Prostate gland (tissue), 2 donors: ENCODE measurements around the gene FAP. TPM values are rescaled to one million over a fixed set of nuclear protein-coding genes. Genes with fewer than 3 reads are reported as not detected.

ENCODE experiments used
- DNase-seq: peaks from one replicate; pipeline ENCODE4 v3.0.0-alpha.2; 2019; ENCODE audit warnings: low spot score
- H3K27ac ChIP-seq, 2 donors: fragments of 200-600 bp; sonication (generic); 2 replicates each; pipeline ENCODE4 v1.5.1; 2017 to 2019
- H3K27me3 ChIP-seq: fragments of 200-600 bp; sonication (generic); replicated peaks from 2 replicates; pipeline ENCODE4 v1.5.1; 2019; ENCODE audit not compliant: insufficient read depth
- H3K36me3 ChIP-seq, 2 donors: fragments of 200-600 bp; sonication (generic); 1 replicate in 1 of 2; 2 replicates in 1 of 2; pipeline versions ENCODE4 v1.5.1 to v1.8.1; 2017 to 2019
- H3K4me1 ChIP-seq: fragments of 200-600 bp; sonication (generic); replicated peaks from 2 replicates; pipeline ENCODE4 v1.5.1; 2019
- H3K4me3 ChIP-seq, 2 donors: fragments of 200-600 bp; sonication (generic); 2 replicates each; pipeline ENCODE4 v1.5.1; 2017 to 2019
- H3K9me3 ChIP-seq: fragments of 200-600 bp; sonication (generic); 2 replicates; pipeline ENCODE4 v1.5.1; 2017
- CTCF ChIP-seq, 4 experiments: fragments of 200-600 bp in 2 of 4; fragments of 450-650 bp in 2 of 4; sonication (generic) in 2 of 4; IDR thresholded peaks; 1 replicate in 3 of 4; 2 replicates in 1 of 4; pipeline ENCODE4 v1.5.1; 2016 to 2019; ENCODE audit warnings: antibody characterized with exemption in 4 of 4, mild to moderate bottlenecking in 2 of 4, moderate library complexity in 2 of 4
- POLR2A ChIP-seq: fragments of 450-650 bp; IDR thresholded peaks from one replicate; pipeline ENCODE4 v1.6.1; 2016; ENCODE audit warnings: antibody characterized with exemption, mild to moderate bottlenecking
- POLR2AphosphoS5 ChIP-seq: sonication (generic); formaldehyde crosslinking; IDR thresholded peaks from one replicate; pipeline ENCODE4 v1.6.1; 2017; ENCODE audit warnings: antibody characterized with exemption
- WGBS: methylation state at CpG from one replicate; pipeline ENCODE4 v1.1.5; 2018; 5-methylcytosine and 5-hydroxymethylcytosine counted together
- intact Hi-C: fragments of 100-400 bp; cut with DNase I; formaldehyde crosslinking; loops from one replicate; pipeline ENCODE4 v1.14.2; 2022
- total RNA-seq, 2 donors: library from RNA; depleted of rRNA; stranded (reverse); fragments of >200 nt; gene quantifications; one replicate each; pipeline ENCODE4 v1.1.0, GENCODE V29; 2016

FAP gene
- total RNA-seq, 2 donors from 2014 or later: 2.0 TPM; not detected in 1

DNA sequence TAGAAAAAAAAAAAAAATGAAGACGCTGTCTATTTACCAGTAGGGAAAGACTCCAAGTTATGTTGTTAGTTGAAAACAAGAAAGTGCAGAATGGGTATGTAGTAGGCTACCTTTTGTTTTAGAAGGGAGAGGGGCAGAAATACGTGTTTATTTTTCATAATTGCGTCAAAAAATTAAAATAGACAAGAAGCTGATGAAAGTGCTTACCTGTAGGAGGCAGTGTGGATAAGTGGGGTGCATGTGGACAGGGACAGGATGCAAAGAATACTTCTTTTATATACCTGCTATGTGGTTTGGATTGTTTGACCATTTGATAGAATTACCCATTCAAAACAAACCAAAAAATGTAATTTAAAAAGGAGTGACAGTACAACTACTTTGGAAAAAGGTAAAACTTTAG lies 88.2 kb downstream of the FAP start:
- no peak for TF ChIP-seq CTCF (IDR thresholded peaks at IDR 0.05)
- no peak for TF ChIP-seq POLR2A
- no peak for TF ChIP-seq POLR2AphosphoS5
- DNase-seq: no peak
- Histone ChIP-seq H3K4me1 (no peaks in the 10 kb centered on the region), H3K4me3 (no peak overlapping the region), H3K27ac (no peak overlapping the region), H3K9me3 (no peaks in the 10 kb centered on the region), H3K27me3 (no peaks in the 10 kb centered on the region), H3K36me3 (no peaks in the 10 kb centered on the region)
- intact Hi-C loops: no loop called here
- WGBS: 81% methylated on average over 3 of the region's 3 CpGs

DNA sequence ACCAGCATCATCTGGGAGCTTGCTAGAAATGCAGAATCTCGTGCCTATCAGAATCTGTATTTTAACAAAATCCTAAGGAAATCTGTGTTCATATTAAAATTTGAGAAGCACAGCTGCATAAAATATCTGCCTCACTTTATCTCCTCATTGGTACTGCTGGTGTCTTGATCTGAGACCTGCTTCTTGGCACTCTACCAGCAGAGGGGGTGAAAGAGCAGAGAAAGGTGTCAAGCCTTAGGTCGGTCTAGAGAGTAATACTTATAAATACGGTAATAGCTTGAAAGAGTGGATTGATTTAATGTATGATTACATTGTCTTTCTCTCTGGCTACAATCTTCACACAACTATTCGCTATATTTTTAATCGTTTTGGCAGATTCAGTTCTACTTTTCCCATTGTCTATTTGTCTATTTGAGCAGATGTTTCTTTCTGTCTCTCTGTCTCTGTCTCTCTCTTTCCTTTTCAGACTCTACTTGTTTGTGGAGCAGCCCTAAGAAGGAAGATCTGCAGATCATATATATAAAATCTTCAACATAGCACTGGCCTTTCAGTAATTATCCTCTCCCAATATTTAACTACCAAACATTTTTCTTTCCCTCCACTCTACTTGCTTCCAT lies 89.5 kb downstream of the FAP start:
- WGBS: 2% methylated on average over 5 of the region's 5 CpGs
- Histone ChIP-seq H3K27ac (no peak overlapping the region), H3K4me3 (no peak overlapping the region), H3K4me1 (no peaks in the 10 kb centered on the region), H3K27me3 (no peaks in the 10 kb centered on the region), H3K9me3 (no peaks in the 10 kb centered on the region), H3K36me3 (no peaks in the 10 kb centered on the region)
- no peak for TF ChIP-seq POLR2AphosphoS5
- TF ChIP-seq CTCF (IDR thresholded peaks at IDR 0.05): no peak
- TF ChIP-seq POLR2A: no peak
- no peak for DNase-seq
- intact Hi-C loops: no loop called here

- H3K4me1 ChIP-seq: no peaks in the 10 kb centered on the region
- H3K27ac ChIP-seq: no peak within 1 kb of the TSS
- WGBS: 81% methylated on average over 3 of the region's 3 CpGs
- no peak within 1 kb of the TSS for H3K4me3 ChIP-seq
- TF ChIP-seq POLR2AphosphoS5: no peak
- no peak for TF ChIP-seq CTCF (IDR thresholded peaks at IDR 0.05)
- no peak for TF ChIP-seq POLR2A
- H3K27me3 ChIP-seq: no peaks in the 10 kb centered on the region
- no peaks in the 10 kb centered on the region for H3K9me3 ChIP-seq
- intact Hi-C loops: no loop called here
- DNase-seq: no peak
- H3K36me3 ChIP-seq: no peaks in the 10 kb centered on the region
Measured at GRCh38 chr2:162152147-162152546, 91.1 kb downstream of the FAP start, which contains the start of gene GCG. GCG (minus strand) TSS chr2:162152247; CDS start chr2:162149178, 3,069 bp downstream.

- Histone ChIP-seq H3K36me3 (no peaks in the 10 kb centered on the region), H3K4me3 (no peak overlapping the region), H3K27me3 (no peaks in the 10 kb centered on the region), H3K4me1 (no peaks in the 10 kb centered on the region), H3K27ac (no peak overlapping the region), H3K9me3 (no peaks in the 10 kb centered on the region)
- no peak for DNase-seq
- no peak for TF ChIP-seq CTCF (IDR thresholded peaks at IDR 0.05)
- TF ChIP-seq POLR2A: no peak
- TF ChIP-seq POLR2AphosphoS5: no peak
- intact Hi-C loops: no loop called here
- WGBS: 81% methylated on average over 8 of the region's 8 CpGs
Measured at GRCh38 chr2:162149940-162150339, 93.3 kb downstream of the FAP start.

GRCh38 chr2:162149466-162149865 lies 93.8 kb downstream of the FAP start:
- DNase-seq: no peak
- TF ChIP-seq POLR2AphosphoS5 (no peak), POLR2A (no peak), CTCF (IDR thresholded peaks at IDR 0.05) (no peak)
- Histone ChIP-seq H3K4me3 (no peak overlapping the region), H3K27ac (no peak overlapping the region), H3K36me3 (no peaks in the 10 kb centered on the region), H3K4me1 (no peaks in the 10 kb centered on the region), H3K9me3 (no peaks in the 10 kb centered on the region), H3K27me3 (no peaks in the 10 kb centered on the region)
- 70% methylated on average over 2 of the region's 2 CpGs for WGBS
- intact Hi-C loops: no loop called here
